Fibroblast of skin of left biceps (primary cell): ENCODE measurements around the gene TRAF5.
A peak's percentile ranks its signal among the peaks of the same experiment; 100 is the strongest.
"Not testable (repeated sequence)": the region's sequence is repeated elsewhere in the genome, so short reads cannot be mapped to it uniquely, and the experiment has no call there.

Experiments used
- DNase-seq, 2 experiments: peaks; one replicate each; pipeline ENCODE4 v3.0.0-alpha.2; 2013; ENCODE audit warnings: low read depth in 2 of 2

The TRAF5 gene

GRCh38 chr1:211377539-211378450 lies 51.2 kb downstream of the TRAF5 start:
- DNase-seq: no peak

DNA sequence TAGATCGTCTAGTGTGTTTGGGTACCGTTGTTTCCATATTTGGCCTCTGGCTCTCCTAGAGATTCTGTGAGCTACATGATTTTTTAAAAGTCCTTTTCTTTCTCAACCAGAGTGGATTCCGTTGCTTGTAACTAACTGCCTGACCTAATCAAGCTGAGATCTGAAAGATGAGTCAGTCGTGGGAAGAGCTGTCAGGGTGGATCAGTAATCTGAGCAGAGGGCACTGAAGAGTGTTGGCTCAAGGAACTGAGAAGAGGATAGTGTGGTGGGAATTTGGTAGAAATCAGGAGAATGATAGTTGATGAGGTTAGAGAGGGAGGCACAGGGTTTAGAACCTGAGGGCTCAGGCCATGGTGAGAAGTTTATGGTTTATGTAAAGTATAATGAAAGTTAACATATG lies 52.2 kb downstream of the TRAF5 start:
- DNase-seq: peak in 1 of 2 experiments; percentile 7

GRCh38 chr1:211379446-211379845 lies 52.8 kb downstream of the TRAF5 start:
- DNase-seq: no peak

DNA sequence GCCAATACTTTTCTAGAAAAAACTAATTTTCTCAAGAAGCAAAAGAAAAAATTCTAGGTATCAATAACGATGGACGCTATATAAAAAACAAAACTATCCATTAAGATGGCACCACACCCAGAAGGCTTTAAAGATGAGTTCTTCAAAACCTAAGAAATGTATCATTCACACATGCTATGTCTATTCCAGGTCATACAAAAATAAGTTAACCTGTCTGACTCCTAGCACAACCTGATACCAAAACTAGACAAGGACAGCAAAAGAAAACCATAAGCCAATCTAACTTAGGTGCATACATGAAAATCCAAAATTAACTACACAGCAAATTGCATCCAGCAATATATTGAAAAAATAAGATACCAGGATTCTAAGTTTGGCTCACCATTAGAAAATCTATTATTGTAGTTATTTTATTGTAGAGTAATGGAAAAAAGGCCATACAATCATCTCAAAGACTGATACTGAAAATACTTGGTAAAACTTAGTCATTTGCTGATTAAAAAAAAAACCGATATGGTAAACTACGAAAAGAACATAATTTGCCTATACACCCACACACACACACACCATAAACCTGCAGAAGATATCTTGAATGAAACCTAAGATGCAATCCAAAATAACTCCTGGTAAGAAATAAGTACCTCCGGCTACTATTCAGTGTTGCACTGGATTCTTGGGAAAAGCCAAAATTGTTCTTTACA lies 55.0 kb downstream of the TRAF5 start:
- DNase-seq: no peak

- DNase-seq: no peak
Measured at GRCh38 chr1:211382182-211382713, 55.6 kb downstream of the TRAF5 start.

DNA sequence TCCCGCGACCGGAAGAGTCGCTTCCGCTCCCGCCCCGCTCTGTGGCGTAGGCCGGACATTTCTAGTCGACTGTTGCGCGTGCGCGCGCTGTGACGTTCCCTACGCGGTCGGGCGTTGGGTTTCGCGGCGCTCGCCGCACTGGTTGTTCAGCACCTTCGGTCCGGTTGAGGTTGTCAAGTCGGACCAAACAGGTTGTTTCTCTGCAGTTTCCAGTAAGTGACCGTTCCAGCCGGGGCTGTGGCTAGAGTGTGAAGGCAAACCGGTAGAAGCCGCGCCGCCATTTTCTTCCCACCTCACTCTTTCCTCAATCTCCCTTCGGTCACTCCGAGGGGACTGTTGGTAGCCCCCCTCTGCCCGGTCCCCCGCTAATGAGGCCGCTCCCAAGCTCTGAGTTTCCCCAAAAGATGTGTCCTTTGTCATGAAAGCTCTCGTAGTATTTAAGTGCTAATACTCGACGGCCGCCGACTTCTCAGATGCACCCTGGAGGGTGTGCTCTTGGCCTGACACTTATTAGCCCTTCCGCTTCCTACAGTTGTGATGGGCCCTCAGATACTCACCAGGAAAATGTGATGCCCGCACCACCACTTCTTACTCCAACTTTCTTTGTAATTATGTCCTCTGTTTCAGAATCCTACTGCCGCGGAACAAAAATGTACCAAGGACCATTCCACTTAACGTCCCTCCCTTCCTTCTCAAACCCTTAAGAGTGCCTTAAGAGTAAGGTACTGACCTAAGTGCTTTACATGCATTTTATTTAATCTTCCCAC lies 56.3 kb downstream of the TRAF5 start:
- peak; percentile 73 to 74 for DNase-seq

DNA sequence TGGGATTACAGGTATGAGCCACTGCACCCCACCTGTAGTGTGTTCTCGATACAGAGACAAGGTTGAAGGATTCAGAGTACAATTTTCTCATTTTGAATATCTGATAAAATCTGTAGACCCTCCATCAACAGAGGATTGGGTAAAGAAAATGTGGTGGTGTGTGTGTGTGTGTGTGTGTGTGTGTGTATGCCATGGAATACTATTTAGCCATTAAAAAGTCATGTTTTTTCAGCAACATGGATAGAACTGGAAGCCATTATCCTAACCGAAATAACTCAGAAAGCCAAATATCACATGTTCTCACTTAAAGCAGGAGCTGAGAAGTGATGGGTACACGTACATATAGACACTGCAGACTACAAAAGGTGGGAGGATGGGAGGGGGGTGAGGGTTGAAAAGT lies 57.9 kb downstream of the TRAF5 start:
- no peak for DNase-seq

DNA sequence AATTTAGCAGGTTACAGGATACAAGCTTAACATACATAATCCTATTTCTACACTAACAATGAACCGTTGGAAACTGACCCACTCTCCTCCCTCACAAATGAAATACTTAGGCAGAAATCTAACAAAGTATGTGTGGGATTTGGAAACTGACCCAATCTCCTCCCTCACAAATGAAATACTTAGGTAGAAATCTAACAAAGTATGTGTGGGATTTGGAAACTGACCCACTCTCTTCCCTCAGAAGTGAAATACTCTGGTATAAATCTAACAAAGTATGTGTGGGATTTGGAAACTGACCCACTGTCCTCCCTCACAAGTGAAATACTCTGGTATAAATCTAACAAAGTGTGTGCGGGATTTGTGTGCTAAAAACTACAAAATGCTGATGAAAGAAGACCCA lies 60.3 kb downstream of the TRAF5 start:
- peak; percentile 63 for DNase-seq

- DNase-seq: not testable (repeated sequence)
Measured at GRCh38 chr1:211390829-211391228, 64.2 kb downstream of the TRAF5 start.

- DNase-seq: no peak
Measured at GRCh38 chr1:211393203-211393602, 66.6 kb downstream of the TRAF5 start.

DNA sequence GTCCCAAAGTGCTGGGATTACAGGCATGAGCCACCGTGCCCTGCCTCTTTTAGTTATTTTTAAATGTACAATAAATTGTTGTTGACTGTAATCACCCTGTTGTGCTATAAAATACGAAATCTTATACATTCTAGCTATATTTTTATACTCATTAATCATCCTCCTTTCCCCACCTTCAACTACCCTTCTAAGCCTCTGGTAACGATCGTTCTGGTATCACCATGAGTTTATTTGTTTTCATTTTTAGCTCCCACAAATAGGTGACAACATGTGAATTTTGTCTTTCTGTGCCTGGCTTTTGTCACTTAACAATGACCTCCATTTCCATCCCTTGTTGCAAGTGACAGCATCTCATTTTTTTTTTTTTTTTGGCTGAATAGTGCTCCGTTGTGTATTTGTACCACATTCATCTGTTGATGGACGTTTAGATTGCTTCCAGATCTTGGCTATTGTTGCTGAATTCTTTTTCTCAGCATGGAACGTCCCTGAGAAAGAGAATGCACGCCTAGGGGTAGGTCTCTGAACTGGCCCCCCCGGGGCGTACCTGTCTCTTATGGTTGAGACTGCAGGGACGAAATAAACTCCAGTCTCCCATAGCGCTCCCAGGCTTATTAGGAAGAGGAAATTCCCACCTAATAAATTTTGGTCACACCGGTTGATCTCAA lies 71.8 kb downstream of the TRAF5 start:
- not testable (repeated sequence) for DNase-seq

DNA sequence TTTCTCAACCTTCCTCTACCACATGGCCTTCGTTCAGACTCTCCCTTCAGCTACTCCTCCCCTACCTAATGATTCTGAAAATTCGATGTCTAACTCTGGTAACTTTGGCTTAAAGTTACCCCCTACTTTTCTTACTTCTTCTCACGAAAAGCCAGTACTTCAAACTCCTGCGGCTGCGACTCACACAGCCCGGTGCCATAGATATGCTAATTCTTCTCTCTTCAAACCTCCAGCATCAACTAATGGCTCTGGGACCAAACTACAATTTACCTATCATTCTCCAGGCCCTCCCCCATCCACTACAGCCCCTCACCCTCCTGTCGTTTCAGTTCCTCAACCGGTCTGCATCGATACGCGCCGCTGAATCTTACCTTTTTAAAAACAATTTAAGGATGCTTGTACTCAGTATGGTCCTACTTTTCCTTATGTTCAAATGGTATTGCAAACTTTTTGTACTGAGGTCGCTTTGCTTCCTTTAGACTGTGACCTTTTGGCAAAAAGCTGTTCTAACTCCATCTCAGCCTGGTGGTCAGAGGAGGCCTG lies 73.3 kb downstream of the TRAF5 start:
- DNase-seq: not testable (repeated sequence)

DNA sequence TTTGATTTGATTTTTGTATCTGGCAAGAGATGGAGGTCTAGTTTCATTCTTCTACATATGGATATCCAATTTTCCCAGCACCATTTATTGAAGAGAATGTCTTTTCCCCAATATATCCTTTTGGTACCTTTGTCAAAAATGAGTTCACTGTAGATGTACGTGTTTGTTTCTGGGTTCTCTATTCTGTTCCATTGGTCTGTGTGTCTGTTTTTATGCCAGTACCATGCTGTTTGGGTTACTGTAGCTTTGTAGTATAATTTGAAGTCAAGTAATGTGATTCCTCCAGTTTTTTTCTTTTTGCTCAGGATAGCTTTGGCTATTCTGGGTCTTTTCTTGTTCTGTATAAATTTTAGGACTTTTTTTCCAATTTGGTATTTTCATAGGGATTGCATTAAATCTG lies 75.1 kb downstream of the TRAF5 start:
- DNase-seq: not testable (repeated sequence)

DNA sequence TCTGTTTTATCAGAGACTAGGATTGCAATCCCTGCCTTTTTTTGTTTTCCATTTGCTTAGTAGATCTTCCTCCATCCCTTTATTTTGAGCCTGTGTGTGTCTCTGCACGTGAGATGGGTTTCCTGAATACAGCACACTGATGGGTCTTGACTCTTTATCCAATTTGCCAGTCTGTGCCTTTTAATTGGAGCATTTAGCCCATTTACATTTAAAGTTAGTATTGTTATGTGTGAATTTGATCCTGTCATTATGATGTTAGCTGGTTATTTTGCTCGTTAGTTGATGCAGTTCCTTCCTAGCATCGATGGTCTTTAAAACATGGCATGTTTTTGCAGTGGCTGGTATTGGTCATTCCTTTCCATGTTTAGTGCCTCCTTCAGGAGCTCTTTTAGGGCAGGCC lies 79.5 kb downstream of the TRAF5 start:
- DNase-seq: not testable (repeated sequence)

DNA sequence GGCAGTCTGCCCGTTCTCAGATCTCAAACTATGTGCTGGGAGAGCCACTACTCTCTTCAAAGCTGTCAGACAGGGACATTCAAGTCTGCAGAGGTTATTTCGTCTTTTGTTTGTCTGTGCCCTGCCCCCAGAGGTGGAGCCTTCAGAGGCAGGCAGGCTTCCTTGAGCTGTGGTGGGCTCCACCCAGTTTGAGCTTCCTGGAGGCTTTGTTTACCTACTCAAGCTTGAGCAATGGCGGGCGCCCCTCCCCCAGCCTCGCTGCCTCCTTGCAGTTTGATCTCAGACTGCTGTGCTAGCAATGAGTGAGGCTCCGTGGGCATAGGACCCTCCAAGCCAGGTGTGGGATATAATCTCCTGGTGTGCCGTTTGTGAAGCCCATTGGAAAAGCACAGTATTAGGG lies 81.1 kb downstream of the TRAF5 start:
- not testable (repeated sequence) for DNase-seq

GRCh38 chr1:211411639-211412038 lies 85.0 kb downstream of the TRAF5 start:
- no peak for DNase-seq

DNA sequence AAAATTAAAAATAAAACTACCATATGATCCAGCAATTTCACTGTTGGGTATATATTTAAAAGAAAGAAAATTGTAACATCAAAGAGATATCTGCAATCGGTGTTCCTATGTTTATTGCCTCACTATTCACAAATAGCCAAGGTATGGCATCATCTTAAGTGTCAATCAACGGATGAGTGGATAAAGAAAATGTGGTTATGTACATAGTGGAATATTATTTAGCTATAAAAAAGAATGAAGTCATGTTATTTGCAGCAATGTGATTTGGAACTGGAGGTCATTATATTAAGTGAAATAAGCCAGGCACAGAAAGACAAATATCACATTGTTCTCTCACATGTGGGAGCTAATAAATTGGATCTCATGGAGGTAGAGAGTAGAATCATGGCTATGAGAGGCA lies 89.1 kb downstream of the TRAF5 start:
- DNase-seq: no peak

DNA sequence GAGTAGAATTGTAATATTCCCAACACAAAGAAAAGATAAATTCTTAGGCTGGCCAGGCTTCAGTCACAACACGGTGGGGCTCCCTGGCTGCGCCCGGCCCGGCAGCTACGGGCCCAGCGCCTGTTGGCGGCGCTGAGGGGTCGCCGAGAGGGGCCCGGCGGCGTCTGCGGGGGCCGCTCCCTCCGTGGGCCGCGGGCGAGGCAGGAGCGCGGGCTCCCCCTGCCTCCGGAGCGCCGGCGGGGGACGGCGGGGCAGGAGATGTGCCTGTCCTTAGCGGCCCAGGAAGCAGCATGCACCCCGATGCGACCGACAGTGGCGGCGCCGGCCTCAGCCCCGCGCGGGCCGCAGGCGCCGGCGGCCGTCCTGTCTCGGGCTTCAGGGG lies 89.6 kb downstream of the TRAF5 start:
- DNase-seq: not testable (repeated sequence)

DNA sequence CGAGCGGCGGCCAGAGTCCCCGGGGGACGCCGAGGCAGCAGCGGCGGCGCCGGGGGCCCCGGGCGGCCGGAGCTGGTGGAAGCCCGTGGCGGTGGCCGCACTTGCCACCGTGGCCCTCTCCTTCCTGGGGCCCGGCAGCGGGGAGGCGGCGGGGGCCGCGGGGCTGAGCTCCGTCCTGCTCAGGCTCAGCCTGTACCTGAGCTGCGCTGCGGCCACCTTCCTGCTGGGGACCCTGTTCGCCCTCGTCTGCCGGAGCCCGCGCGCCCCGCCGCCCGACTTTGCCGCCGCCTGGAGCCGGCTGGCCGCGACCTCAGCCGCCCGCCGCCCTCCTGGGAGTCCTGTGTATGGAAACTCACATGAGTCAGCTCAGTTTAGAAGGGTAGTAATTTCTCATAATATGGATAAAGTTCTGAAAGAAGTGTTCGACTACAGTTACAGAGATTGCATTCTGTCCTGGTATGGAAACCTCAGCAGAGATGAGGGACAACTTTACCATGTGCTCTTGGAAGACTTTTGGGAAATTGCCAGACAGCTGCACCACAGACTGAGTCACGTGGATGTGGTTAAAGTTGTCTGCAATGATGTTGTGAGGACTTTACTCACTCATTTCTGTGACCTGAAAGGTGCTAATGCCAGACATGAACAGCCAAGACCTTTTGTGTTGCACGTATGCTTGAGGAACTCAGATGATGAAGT lies 90.1 kb downstream of the TRAF5 start:
- DNase-seq: peak; percentile 36 to 41

DNA sequence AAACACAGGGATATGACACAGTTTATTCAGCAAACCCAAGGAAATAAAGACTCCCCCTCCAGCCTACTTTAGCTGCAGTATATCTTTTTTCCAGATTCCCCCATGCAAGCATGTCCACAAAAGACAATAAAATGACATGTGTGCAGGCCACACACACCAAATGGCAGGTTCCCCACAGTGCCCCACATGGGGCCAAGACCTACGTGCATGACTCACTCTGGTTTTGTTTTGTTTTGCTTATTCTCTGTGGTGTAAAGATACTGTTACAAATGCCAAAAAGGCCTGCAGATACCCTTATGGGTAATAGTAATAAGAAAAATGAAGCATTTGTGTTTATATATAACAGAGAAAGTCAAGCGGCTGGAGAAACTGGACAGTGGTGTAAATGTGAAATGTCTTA lies 93.8 kb downstream of the TRAF5 start:
- no peak for DNase-seq
